HG03521 (cell line): ENCODE measurements around the gene FILIP1L.

ENCODE experiments used
- ATAC-seq: cut with Tn5 transposase; IDR thresholded peaks from one replicate; pipeline ENCODE4 v1.9.1; 2021; ENCODE audit warnings: mild to moderate bottlenecking, moderate library complexity; ENCODE audit not compliant: unreplicated experiment

The FILIP1L gene

DNA sequence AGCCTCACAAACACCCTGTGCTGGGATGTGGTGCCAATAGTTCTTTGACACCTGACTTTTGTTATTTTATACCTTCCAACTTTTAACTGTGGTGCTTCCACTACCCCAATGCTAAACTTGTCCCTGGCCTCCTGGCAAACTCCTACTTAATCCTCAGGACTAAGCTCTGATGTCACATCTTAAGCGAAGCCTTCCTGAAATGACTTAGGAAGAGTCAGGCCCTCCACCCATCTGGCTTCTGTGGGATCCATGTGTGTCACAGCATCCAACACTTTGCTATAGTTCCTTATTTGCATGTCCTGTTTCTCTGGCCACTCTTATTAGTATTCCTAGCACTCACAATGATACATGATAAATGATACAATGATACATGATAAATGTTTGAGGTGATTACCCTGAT is 133.2 kb downstream of the FILIP1L start:
- ATAC-seq, result no peak

DNA sequence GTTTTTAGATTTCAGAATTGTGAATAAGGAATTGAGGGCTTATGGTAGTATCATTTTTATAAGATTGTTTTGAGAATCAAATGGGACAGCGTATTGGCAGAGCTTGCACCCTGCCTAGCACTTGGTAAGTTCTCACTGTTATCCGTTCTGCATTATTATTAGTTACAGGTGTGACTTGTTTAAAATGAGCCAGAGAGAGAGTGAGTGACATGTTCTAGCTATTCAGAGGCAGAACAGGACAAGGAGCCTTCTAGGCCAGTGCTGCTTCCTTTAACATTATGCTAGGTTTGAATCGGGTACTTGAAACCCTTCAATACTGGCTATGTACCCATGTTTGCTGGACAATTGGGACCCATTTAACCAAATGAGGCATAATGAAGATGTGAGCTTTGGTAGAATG is 133.7 kb downstream of the FILIP1L start:
- no peak for ATAC-seq

DNA sequence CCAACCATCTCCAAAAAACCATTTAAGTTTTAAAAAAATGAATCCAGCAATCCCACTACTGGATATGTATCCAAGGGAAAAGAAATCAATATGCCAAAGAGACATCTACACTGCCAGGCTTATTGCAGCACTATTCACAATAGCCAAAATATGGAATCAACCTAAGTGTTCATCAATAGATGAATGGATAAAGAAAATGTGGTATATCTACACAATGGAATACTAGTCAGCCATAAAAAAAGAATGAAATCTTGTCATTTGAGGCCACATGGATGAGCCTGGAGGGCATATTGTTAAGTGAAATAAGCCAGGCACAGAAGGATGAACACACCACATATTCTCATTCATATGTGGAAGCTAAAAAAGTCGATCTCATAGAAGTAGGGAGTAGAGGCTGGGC is 136.1 kb downstream of the FILIP1L start:
- no peak for ATAC-seq

DNA sequence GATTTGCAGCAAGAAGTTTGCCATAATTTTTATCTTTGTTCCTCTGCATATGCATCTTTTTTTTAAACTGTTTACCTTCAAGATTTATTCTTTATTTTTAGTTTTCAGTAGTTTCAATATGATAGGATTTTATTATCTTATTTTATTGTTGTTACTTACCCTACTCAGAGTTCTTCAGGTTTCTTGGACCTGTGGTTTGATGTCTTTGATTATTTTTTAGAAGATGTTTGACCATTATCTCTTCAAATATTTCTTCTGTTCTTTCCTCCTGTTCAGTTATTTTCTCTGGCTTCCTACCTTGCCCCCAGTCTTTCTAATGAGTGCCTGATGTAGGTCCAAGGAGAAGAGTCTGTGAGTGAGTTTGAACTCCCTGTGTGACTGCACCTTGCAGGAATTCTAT is 137.7 kb downstream of the FILIP1L start:
- no peak for ATAC-seq

DNA sequence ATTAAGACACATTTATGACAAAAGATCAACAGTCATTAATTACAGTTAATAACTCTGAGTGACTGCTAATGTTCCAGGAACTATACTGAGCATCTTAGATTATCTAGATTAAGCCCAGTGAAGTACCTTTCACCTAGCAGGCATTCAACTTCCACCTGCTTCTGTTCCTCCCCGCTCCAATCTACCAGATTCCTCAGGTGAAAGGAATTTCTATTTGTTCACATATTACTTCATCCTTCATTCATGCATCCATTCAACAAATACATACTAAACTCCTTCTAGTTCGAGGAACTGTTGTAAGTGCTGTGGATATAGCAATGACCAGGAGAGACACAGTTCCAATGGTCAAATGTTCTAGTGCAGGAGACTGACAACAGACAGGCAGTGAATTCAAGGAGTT is 139.3 kb downstream of the FILIP1L start:
- no peak for ATAC-seq

DNA sequence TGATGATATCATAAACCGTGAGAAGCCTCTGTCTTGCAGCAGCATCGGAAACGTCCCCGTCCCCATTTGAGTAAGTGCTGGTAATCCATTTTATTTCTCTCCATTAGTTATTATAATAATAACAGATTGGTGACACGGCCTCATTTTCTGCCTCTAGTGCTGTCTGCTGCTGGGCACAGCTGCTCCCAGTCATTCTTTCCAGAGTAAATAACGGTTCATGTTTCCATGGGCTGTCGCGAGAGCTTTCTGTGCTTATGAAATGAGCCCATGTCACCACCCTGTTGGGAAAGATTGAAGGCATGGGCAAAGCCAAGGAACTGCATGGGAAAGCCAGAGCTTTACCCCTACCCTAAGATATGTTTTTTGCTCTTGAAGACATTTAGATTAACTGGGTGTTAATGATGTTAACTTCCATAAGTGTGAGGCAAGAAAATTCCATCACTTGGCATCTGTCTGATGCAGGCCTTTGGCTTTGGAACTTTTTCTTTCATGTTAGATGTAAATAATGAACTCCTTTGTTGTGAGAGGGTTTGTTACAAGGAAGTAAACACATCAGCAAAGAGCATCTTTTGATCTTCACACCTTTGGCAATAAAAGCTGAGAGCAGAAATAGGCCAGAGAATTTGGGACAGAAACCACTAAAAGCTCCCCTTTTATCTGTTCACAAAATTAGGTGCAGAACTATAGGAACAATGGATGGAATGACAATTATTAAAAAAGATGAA is 141.8 kb downstream of the FILIP1L start:
- no peak for ATAC-seq

DNA sequence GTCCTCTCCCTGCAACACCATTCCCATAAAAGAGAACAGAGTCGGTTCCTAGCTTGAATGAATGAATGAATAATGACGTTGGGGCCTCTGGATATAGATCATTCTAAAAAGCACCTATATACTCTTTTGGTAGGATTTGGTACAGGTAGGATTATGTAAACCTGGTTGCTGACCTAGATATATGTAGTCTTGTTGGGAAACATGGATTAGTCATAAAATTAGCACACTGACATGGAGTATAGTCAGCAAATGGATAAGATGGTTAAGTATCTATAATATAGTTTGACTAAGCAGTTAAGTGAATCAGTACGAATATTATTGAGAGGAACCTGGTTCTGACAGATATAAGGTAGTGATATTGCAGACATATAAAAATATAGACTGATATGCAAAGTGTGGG is 142.5 kb downstream of the FILIP1L start:
- no peak for ATAC-seq

DNA sequence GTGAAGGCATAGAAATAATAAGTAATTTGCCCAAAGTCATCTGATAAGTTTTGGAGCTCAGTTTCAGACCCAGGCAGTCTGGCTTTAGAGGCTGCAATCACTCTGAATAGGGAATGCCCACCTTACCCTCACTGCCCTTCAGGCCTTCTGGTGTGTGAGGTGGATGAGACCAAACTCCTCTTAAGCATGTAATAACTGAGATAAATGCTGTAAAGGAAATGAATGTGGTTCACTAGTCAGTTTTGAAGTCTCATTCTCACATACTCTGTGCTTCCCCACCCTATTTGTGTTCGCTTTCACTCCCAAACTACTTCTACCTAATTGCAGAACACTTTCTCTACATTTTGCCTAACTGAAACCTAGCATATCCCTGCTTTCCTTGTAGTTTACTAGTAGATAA is 144.1 kb downstream of the FILIP1L start:
- peak; percentile 82 for ATAC-seq

DNA sequence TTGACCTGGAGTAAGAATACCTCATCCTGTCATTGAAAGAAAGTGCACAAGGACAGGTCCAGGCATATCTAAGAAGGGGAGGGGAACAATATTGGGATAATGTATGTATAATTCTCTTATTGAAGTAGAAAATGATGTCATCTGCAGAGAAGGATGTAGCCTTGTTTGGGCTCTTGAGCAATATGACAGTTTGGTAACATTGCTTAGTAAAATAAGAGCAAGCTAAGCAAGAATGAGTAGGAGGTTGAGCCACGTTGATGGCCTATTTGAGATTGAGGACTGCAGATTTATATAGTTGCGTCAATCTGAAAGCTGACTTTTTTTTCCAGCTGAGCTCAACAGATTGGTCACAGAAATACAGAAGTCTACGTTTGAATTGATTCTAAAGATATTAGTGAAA is 145.2 kb downstream of the FILIP1L start:
- no peak for ATAC-seq

DNA sequence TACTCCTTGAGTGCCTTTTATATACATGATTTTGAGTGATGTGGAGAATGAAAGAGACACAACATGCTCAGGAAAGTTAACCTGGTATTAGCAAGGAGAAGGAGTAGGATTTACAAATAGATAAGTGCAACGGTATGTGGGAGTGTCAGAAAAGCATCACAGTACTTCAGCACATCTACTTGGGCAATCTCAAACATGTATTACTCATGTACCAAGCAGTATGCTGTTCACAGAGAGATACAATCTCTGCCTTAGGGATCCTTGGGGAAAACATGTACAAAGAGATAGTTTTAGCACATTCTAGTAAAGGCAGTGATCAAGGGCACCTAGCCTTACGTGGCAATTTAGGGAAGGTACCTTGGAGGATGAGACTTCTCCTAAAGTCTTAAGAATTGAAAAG is 146.5 kb downstream of the FILIP1L start:
- no peak for ATAC-seq

DNA sequence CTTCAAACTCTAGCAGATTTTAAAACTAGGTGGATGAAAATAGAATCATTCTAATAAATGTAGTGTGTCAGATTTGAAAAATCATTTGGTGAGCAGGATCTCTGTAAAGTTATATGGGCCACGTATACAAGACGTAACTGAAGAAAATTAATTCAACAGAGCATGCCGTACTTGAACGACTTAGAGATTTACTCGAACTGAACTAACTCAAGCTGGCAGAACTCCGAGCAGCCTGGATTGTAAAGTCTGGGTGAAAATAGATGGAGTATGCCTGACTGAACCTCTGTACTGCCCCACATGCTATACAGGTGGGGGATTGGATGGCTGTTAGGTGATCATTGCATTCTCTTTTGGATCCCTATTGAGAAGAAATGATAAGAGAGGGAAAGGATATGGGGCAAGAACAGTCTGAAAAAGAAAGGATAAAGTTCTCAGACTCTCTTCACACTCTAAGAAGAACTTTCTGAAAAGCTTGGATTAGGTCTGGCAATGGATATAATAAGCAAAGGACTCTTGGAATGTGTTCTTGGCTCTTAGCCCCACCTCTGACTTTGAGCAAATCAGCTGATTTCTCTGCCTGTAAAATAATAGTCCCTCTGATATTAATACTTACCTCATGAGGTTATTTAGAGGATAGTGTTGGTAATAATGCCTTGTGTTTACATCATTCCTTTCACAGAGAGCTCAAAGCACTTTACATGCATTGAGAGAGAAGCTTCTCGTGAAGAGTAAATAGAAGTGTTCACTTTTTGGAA is 147.5 kb downstream of the FILIP1L start:
- no peak for ATAC-seq

DNA sequence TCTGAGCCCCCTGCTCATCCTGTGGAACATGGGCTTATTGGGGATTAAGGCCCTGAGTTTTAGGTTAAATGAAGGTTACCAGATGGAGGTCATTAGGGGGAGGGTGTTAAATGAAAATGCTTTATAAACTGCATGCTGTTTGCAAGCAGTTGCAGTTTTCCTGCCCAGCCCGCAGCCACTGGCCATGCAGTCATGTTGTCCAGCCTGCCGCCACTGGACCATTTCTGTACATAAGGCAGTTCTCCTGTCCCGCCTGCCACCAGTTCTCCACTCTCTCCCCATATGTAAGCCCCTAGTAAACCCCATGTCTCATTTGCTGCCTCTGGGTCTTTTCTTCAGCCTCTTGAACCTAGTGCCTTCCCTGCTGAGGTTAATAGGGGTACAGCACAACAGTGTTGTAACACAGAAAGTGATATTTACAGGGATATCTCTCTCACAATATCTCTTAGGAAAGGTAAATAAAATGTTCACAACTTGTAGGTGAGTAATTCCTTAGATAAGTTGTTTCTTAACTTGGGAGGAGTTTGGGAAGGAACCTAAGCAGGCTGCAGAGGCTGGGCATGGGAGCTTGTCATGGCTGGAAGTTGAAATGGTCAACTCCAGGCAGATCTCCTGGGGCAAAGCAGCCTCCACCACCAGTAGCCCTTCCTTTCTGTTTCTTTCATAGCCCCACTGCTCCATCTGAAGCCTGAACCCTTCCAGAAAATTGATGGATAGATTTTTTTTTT is 148.5 kb downstream of the FILIP1L start:
- no peak for ATAC-seq

DNA sequence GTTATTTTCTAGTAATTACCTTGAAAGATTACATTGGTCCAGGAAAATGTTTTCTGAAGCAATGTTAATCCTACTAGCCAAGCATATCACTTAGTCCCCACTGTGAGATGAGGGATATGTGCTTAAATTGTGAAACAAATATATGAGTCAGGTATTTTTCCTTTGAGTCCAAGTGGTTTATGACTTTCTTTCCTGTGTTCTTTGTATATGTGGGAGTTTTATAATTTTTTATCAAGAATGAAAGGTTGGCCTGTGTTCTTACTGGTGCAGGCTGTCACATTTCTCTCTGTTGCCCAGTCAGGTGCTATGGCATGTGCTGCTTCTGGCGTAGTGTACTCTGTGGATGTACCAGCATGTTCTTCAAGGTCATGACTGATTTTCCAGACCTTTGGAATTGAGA is 149.2 kb downstream of the FILIP1L start:
- no peak for ATAC-seq

DNA sequence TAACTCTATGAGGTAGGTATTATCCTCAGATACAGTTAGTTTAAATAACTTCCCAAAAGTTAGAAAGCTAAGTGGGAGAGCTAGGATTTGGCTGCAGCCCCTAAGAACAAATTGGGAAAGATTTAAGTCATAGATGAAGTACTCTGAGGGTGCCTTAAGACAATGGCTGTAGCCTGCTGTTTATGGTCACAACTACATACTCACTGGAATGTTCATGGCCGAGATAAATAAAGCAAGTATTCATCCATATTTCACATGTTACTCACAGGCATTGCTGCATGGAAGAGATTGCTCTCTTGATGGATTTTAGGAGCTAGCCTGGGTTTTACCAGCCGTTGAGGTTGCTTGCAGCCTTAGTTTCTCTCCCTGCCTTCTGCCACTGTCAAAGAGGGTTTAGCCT is 151.6 kb downstream of the FILIP1L start:
- no peak for ATAC-seq

DNA sequence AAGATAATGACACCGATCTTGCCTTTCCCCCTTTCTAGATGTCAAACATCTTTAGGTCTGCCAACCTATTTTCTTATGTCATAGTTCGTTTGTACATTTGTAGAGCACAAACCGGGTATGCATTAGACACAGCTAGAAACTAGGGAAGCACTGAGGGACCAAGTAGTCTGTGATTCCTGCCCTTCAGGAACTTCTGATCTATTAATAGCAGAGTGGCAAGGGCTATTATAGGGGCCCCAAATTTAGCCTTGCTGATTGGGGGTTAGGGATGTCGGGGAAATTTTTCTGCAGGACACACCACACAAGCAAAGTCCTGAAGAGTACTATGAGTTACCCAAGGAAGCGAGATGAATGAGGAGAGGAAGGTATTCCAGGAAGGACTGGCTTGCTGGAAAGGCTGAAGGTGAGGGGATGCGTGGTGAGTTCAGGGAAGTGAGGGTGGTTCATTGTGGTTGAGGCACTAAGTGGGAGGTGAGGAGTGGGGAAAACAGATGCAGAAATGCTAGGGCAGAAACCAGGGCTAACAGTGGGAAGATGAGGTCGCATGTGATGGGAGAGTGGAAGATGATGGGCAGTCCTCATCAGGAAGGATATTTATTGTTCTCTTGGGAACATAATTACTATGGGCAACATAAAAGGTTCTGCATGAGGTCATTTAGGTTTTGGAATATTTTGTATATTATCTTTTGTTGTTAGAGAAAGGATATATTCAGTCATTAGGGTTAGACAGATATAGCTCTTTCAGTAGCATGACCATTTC is 152.4 kb downstream of the FILIP1L start:
- no peak for ATAC-seq

DNA sequence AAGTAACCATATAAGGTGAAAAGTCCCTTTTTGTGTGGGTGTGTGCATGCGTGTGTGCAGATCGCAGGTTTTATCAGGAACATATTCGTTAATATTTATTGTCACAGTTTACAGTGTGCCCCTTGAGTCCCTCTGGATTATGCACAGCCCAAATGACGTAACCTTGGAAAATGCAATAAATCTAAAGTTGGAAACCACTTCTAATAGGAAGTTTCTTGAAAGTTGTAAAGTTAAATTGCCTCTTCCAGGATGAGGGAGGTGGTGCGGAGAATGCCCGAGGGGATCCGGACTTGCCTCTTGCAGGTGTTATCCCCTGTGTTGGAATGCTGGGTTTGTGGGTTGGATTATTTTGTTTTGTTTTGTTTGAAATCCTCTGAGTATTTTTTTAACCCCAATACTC is 153.4 kb downstream of the FILIP1L start:
- ATAC-seq, result no peak

DNA sequence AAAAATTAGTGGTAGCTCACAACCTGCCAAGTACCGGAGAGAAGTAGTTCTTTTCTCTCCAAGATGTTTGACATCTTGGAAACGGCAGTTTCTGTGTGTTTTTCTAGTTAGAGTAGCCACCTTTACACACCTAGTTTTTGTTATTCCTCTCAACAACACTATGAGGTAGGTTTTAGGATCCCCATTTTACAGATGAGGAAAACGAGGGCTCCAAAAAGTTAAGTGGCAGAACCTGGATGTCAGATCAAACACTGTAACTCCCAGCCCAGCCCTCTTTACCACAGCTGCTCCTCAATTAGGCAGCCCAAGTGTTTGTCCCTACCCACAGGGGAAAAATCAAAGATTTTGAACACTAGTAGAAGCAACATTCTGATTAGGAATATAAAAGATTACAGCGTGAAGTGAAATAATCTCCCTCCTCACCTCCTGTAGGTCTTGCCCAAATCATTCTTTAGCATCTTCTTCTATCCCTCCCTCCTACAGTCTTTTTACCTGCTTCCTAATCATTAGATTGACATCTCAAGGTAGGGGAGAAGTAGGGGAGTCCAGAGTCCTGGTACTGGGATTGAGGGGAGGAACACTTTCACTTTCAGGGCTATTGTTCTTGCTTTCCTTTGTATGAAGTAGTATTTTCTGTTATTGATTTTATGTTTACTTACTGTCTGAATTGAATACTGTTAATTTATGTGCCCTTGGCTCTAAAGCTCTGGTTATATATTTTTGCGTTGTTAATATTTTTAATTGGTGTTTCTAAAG is 154.0 kb downstream of the FILIP1L start:
- no peak for ATAC-seq

DNA sequence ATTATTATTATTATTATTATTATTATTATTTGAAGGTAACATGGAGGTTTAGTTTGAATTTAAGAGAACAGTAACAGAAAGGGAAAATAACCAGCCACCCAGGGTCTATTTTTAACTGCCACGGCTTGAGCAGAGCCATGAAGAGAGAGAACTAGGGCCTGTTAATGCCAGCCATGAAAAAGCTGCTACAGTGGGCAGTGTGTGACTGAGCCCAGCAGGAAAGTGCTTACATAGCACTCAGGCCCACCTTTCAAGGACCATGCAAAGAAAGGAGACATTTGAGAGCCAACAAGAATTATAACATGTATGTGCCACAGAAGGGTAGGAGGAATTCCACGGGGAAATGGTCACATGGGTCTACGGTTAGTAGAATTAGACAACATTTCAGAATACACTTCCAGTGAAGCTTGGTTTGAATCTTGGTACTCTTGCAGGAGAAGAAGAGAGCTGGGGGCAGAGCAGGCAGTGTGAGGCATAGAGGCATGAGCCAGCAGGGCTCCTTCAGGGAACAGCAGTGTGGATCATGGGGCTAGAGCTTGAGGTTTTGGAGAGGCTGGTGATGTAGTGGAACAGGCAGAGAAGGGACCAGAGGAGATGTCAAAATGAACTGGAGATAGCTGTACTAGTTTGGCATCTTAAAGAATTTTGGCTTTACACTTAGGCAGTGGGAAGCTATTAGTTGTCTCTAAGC is 155.9 kb downstream of the FILIP1L start:
- ATAC-seq, result no peak

DNA sequence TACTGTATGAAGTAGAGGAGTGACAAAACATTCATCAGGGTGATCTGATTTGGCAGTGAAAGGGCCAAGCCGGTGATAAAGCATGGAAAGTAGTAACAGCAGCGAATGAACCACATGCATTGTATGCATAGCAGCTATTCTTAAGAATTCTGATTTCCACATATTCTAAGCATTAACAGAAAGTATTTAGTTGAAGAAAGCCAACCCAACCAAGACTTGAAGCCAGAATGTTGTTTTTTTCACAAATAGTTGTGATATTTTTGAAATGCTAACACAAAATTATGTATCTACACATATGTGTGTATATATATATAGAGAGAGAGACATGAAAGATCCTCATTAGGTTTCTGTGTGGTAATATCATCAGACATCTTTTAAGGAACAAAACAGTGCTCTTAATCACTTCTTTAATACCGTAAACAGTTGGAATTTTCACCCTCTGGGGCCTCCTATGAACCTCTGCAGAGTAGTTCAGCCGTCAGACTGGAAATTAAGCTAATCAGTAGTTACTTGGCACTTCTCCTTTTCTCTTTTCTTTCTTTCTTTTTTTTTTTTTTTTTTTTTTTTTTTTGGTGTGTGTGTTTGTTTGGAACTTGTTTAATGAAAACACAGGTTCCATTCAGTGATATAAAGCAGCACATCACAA is 157.0 kb downstream of the FILIP1L start:
- no peak for ATAC-seq
